ENCODE measurements around the gene ZNF653. TPM values are rescaled to one million over a fixed set of nuclear protein-coding genes. Genes with fewer than 3 reads are reported as not detected.
"Not testable (repeated sequence)": the region's sequence is repeated elsewhere in the genome, so short reads cannot be mapped to it uniquely, and the experiment has no call there.

Gene ZNF653
- total RNA-seq, 1 donor from 2014 or later, result 5.7 TPM

DNA sequence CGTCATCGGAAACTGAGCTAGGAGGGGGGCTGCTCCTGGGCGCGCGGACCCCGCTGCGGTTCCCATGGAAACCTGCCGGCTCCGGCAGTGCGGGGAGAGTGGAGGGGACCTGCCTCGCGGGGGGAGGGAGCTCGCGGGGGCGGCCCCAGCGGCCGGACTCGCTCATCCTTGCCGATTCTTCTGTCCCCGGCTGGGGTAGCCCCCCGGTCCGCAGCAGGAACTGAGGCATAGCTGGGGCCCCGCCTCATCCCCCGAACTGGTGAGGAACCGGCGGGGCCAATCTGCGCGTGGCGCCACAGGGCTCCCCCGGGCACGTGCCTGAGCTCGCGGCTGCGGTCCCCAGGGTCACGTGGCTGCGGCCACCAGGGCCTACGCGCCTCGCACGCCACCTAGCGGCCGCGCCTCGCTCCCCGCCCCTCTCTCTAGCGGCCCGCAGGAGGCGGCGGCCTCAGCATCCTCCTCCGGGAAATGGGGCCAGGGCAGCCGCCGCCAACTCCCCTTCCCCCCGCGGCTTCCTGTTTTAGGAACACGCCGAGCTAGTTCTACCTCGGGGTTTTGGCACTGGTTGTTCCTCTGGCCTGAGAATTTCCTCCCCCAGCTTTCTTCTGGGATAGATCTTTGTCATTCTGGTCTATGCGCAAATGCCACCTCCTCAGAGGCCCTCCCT, 23.1 kb downstream of the ZNF653 start:
- Histone ChIP-seq H3K4me1 (ENCODE audit: control insufficient read depth in 3 of 3, insufficient read depth in 3 of 3, low read length in 3 of 3) (peaks cover 9 to 10% (median 10%) of the 10 kb centered on the region in 3 donors), H3K27ac (ENCODE audit: low read depth, low read length) (no peak overlapping the region), H3K4me3 (ENCODE audit: low read length in 3 of 3) (peak overlapping the region in 1 of 3 donors; percentile 13), H3K9me3 (ENCODE audit: control insufficient read depth in 3 of 3, low read length in 3 of 3) (no peaks in the 10 kb centered on the region), H3K27me3 (ENCODE audit: control insufficient read depth in 3 of 3, insufficient read depth in 3 of 3, low read length in 3 of 3) (peaks cover 46 to 50% (median 49%) of the 10 kb centered on the region in 3 donors), H3K36me3 (ENCODE audit: control insufficient read depth in 3 of 3, insufficient read depth in 3 of 3, low read length in 3 of 3) (peaks cover 4 to 6% (median 5%) of the 10 kb centered on the region in 3 donors), H3K9ac (ENCODE audit: low read depth in 1 of 3, low read length in 3 of 3) (no peak overlapping the region)

DNA sequence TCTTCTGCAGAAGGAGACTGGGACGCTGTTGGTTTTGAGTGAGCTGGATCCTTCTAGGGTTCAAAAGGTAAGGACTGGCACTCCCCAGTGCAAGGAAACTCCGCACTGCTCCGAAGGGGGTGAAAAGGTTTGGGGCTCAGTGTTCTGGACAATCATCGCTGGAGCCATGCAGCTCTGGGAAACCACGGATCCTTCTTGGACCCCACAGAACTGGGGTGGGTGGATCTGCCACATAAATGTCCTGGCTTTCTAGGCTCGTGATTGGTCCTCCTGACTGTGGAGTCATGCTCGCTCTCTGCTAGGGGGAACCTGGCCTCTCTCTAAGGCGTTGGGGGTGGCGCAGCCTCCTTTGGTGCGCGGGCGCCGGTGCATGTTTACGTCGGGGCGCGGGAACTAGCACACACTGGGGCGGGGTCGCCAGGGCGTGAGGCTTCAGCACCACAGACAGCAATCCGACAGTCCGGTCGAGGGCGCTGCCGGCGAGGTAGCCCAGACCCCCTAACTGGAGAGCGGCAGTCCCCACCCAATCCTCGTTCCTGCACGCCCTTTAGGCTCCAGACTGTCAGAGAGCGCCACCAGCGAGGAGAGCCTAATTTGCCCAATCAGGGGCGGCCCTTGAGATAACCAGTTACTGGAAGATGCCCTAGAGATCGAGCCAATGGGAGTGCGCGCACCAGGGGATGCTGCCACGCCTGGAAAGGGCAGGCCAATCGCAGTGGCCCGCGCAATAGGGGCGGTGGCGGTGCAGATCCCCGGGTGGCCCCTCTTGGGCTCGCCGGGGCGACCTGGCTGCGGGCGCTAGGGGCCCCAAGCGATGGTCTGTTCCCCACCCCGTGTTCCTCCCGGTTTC, 23.9 kb downstream of the ZNF653 start:
- Histone ChIP-seq H3K27ac (ENCODE audit: low read depth, low read length) (no peak overlapping the region), H3K9ac (ENCODE audit: low read depth in 1 of 3, low read length in 3 of 3) (no peak overlapping the region), H3K36me3 (ENCODE audit: control insufficient read depth in 3 of 3, insufficient read depth in 3 of 3, low read length in 3 of 3) (peaks cover 0 to 5% (median 4%) of the 10 kb centered on the region in 3 donors), H3K4me3 (ENCODE audit: low read length in 3 of 3) (peak overlapping the region in 1 of 3 donors; percentile 13), H3K9me3 (ENCODE audit: control insufficient read depth in 3 of 3, low read length in 3 of 3) (no peaks in the 10 kb centered on the region), H3K4me1 (ENCODE audit: control insufficient read depth in 3 of 3, insufficient read depth in 3 of 3, low read length in 3 of 3) (peaks cover 9 to 10% (median 10%) of the 10 kb centered on the region in 3 donors), H3K27me3 (ENCODE audit: control insufficient read depth in 3 of 3, insufficient read depth in 3 of 3, low read length in 3 of 3) (peaks cover 46 to 50% (median 49%) of the 10 kb centered on the region in 3 donors)

DNA sequence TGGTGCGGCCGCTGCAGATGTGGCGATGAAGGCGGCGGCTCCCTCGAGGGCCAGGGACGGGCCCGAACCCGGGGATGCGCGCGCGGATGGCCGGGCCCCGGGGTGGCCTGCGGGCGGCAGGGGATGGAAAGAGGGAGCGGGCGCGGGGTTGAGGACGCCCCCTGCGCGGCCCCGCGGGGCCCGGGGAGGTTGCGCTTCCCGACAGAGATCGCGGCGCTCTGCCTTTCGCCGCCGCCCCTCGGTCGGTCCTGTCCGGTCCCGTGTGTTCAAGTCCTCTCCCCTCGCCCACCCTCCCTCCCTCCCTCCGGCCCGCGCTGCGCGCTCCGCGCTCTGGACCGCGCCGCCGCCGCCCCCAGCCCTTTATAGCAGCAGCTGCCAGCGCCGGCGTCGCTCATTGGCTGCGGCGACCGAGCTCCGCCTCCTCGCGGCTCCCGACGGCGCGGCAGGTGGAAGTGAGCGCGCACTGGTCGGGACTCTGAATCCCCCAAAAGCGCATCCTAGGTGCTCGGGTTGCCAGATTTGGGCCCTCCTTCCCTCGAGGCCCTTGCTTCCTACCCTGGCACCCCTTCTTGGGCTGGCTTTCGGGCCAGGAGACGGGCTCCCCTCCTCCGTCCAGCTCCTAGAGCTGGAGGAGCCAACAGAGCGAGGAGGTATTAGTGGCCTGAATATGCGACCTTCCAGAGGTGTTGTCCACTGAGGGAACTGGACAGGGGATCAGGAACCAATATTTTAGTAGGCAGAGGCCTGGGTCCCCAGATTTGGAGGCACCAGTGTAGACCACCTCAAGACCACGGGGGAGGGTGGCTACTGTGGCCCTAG, 24.7 kb downstream of the ZNF653 start, which contains the start of gene ELAVL3:
TSS of gene ELAVL3 (minus strand) at position 332 of the 819 bp plus-strand sequence. CDS start 438 bp downstream, outside the sequence.
- Histone ChIP-seq H3K4me3 (ENCODE audit: low read length in 3 of 3) (no peak within 1 kb of the TSS), H3K27ac (ENCODE audit: low read depth, low read length) (no peak within 1 kb of the TSS), H3K9ac (ENCODE audit: low read depth in 1 of 3, low read length in 3 of 3) (no peak within 1 kb of the TSS), H3K4me1 (ENCODE audit: control insufficient read depth in 3 of 3, insufficient read depth in 3 of 3, low read length in 3 of 3) (peaks cover 9 to 10% (median 10%) of the 10 kb centered on the region in 3 donors), H3K27me3 (ENCODE audit: control insufficient read depth in 3 of 3, insufficient read depth in 3 of 3, low read length in 3 of 3) (peaks cover 46 to 50% (median 49%) of the 10 kb centered on the region in 3 donors), H3K9me3 (ENCODE audit: control insufficient read depth in 3 of 3, low read length in 3 of 3) (no peaks in the 10 kb centered on the region), H3K36me3 (ENCODE audit: control insufficient read depth in 3 of 3, insufficient read depth in 3 of 3, low read length in 3 of 3) (peaks cover 0 to 5% (median 4%) of the 10 kb centered on the region in 3 donors)

DNA sequence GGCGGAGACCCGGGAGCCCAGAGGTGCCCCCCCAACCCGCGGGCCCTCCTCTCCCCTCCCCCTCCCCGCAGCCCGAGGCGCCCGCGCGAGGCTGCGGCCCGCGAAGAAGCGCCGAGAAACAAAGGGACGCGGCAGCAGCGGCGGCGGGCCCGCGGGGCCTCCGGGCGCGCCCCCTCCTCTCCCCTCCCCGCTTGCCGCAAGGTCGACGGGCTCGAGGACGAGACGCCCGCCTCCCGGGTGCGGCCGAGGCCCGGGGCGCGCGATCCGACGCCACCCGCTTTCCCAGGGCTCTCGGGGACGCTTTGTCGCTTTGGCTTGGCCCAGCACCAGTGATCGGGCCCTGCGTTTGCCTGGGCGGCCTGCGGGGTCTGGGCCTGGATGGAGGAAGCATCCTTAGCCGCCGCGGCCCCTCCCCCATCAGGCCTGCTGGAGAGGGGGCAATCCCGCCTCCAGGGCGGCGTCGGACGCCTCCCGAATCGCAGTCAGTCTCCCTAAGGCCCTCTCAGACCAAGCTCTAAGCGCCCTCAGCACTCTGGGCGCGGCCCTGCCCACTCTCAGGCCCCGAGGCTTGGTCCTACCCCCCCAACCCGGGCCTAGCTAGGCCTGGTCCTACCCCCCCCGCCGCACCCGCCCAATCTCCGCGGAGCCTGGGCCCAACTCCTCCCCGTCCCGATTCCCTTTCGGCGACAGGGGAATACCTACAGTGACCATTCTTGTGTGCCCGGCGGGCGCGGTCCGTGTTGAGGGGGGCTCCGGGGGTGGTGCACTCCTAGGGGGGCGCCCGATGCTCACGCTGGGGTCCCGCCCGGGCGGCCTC, 25.5 kb downstream of the ZNF653 start:
- H3K27ac ChIP-seq (ENCODE audit: low read depth, low read length), result no peak overlapping the region

DNA sequence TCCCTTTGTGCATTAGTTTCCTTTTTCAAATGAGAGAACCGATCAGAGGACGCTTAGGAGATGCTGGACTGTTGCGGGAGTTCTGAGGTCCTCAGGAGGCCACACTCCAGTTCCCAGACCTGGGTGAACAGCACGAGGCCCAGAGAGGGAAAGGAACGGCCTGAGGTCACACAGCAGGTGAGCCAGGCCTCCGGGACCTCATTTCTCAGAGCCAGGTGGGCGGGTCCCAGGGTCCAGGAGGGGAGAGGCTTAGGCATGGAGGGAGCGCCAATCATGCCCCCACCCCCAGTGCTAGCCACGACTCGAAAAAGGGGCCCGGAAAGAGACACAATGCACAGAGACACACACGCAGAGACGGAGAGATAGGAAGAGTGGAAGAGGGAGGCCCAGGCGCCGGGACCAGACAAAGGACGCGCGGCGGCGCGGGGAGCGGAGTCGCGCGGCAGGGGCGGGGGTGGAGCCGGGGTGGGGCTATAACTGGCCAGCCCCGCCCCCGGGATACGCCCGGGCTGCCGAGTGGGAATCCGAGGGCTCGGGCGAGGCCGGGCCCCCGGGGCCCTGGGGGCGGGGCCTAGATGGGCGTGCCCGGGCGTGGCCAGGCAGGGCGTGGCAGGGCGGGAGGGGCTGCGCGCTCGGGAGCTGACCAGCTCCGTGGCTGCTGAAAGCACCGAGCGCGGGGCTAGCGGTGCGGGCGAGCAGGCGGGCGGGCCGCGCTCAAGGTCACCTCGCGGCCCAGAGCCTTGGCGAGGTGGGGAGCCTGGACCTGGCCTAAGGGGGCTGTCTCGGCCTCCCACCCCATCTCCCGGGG, 26.3 kb downstream of the ZNF653 start:
- no peak overlapping the region for H3K27ac ChIP-seq (ENCODE audit: low read depth, low read length)
- peaks cover 46 to 50% (median 48%) of the 10 kb centered on the region in 3 donors for H3K27me3 ChIP-seq (ENCODE audit: control insufficient read depth in 3 of 3, insufficient read depth in 3 of 3, low read length in 3 of 3)
- H3K9ac ChIP-seq (ENCODE audit: low read depth in 1 of 3, low read length in 3 of 3), result no peak overlapping the region

More for the DNA sequence above, 25.5 kb downstream of the ZNF653 start:
- H3K27me3 ChIP-seq (ENCODE audit: control insufficient read depth in 3 of 3, insufficient read depth in 3 of 3, low read length in 3 of 3), result peaks cover 46 to 50% (median 49%) of the 10 kb centered on the region in 3 donors
- no peak overlapping the region for H3K9ac ChIP-seq (ENCODE audit: low read depth in 1 of 3, low read length in 3 of 3)
- H3K36me3 ChIP-seq (ENCODE audit: control insufficient read depth in 3 of 3, insufficient read depth in 3 of 3, low read length in 3 of 3), result peaks cover 0 to 5% (median 4%) of the 10 kb centered on the region in 3 donors
- H3K4me3 ChIP-seq (ENCODE audit: low read length in 3 of 3), result no peak overlapping the region
- H3K4me1 ChIP-seq (ENCODE audit: control insufficient read depth in 3 of 3, insufficient read depth in 3 of 3, low read length in 3 of 3), result peaks cover 9 to 10% (median 10%) of the 10 kb centered on the region in 3 donors
- H3K9me3 ChIP-seq (ENCODE audit: control insufficient read depth in 3 of 3, low read length in 3 of 3), result no peaks in the 10 kb centered on the region

DNA sequence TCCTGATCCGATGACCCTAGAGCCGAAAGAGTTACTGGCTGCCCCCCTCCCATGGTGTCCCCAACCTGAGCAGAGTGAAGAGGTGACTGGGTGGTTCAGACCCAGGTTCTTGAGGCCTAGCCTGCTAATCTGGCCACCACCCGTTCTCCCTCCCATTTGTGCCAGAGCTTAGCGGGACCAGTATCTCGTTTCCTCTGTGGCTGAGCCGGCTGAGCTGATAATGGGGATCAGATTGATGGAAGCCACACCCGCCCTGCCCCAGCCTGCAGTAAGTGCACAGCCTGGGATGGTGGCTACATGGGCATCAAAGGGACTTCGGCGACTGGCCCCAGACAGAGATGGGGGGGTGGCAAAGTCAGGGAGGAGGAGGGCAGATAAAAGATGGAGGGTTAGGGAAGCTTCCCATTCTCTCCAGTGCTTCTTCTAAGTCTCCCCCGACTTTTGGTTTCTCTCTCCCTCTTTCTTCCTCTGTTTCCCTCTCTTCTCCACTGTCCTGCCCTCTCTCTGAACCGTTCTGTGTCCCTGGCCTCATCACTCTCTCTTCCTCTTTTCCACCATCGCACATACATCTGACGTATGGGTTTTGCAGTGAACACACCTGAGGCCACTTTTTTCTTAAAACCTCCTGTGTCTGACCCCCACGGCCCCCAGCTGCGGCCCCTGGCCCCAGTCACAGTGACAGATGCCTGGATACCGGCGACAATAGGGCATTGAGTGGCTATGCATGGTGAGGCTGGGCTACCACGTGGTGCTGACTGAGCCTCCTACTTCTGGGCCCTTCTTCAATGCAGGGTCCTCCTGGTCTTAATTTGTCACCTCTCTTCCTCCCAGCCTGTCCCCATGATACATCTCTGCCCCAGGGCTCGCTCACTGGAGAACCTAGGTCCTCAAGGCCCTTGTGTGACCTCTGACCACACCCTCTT, 27.2 kb downstream of the ZNF653 start:
- H3K27ac ChIP-seq (ENCODE audit: low read depth, low read length), result no peak overlapping the region
- peaks cover 41 to 44% (median 43%) of the 10 kb centered on the region in 3 donors for H3K27me3 ChIP-seq (ENCODE audit: control insufficient read depth in 3 of 3, insufficient read depth in 3 of 3, low read length in 3 of 3)
- peaks cover 9 to 10% (median 10%) of the 10 kb centered on the region in 3 donors for H3K4me1 ChIP-seq (ENCODE audit: control insufficient read depth in 3 of 3, insufficient read depth in 3 of 3, low read length in 3 of 3)
- no peaks in the 10 kb centered on the region for H3K9me3 ChIP-seq (ENCODE audit: control insufficient read depth in 3 of 3, low read length in 3 of 3)
- no peaks in the 10 kb centered on the region for H3K36me3 ChIP-seq (ENCODE audit: control insufficient read depth in 3 of 3, insufficient read depth in 3 of 3, low read length in 3 of 3)
- no peak overlapping the region for H3K4me3 ChIP-seq (ENCODE audit: low read length in 3 of 3)
- no peak overlapping the region for H3K9ac ChIP-seq (ENCODE audit: low read depth in 1 of 3, low read length in 3 of 3)

More for the DNA sequence above, 26.3 kb downstream of the ZNF653 start:
- Histone ChIP-seq H3K36me3 (ENCODE audit: control insufficient read depth in 3 of 3, insufficient read depth in 3 of 3, low read length in 3 of 3) (peaks cover 0 to 4% (median 4%) of the 10 kb centered on the region in 3 donors), H3K9me3 (ENCODE audit: control insufficient read depth in 3 of 3, low read length in 3 of 3) (no peaks in the 10 kb centered on the region), H3K4me3 (ENCODE audit: low read length in 3 of 3) (no peak overlapping the region), H3K4me1 (ENCODE audit: control insufficient read depth in 3 of 3, insufficient read depth in 3 of 3, low read length in 3 of 3) (peaks cover 9 to 10% (median 10%) of the 10 kb centered on the region in 3 donors)

DNA sequence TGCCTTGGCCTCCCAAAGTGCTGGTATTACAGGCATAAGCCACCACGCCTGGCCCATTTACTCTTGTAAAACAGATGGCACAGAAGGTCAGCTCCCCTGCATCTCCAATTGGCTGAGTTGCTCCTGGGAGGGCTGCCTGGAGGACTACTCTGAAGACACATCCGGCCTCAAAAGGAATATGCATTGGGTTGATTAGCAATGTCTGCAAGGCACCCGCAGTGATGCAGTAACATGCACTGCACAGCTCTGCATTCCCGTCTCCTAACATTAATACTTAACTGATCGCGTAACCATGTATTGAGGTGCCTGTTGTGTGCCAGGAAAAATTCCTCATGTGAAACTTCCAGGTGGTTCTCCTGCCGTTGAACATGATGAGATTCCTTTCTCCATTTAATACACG, 29.8 kb downstream of the ZNF653 start:
- Histone ChIP-seq H3K4me1 (ENCODE audit: control insufficient read depth in 3 of 3, insufficient read depth in 3 of 3, low read length in 3 of 3) (peaks cover 0 to 2% (median 0%) of the 10 kb centered on the region in 3 donors), H3K4me3 (ENCODE audit: low read length in 3 of 3) (no peak overlapping the region), H3K27ac (ENCODE audit: low read depth, low read length) (no peak overlapping the region), H3K36me3 (ENCODE audit: control insufficient read depth in 3 of 3, insufficient read depth in 3 of 3, low read length in 3 of 3) (no peaks in the 10 kb centered on the region), H3K9ac (ENCODE audit: low read depth in 1 of 3, low read length in 3 of 3) (no peak overlapping the region), H3K27me3 (ENCODE audit: control insufficient read depth in 3 of 3, insufficient read depth in 3 of 3, low read length in 3 of 3) (peaks cover 18 to 21% (median 21%) of the 10 kb centered on the region in 3 donors), H3K9me3 (ENCODE audit: control insufficient read depth in 3 of 3, low read length in 3 of 3) (no peaks in the 10 kb centered on the region)

DNA sequence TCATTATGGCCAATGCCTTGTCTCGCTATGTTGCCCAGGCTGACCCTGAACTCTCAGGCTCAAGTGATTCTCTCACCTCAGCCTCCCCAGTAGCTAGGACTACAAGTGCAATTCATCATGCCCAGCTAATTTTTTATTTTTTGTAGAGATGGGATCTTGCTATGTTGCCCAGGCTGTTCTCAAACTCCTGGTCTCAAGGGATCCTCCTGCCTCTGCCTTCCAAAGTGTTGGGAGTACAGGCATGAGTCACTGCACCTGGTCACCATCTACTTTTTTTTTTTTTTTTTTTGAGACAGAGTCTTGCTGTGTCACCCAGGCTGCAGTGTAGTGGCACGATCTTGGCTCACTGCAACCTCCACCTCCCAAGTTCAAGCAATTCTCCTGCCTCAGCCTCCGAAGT, 30.3 kb downstream of the ZNF653 start:
- not testable (repeated sequence) for H3K9ac ChIP-seq (ENCODE audit: low read depth in 1 of 3, low read length in 3 of 3); H3K4me3 ChIP-seq (ENCODE audit: low read length in 3 of 3); H3K9me3 ChIP-seq (ENCODE audit: control insufficient read depth in 3 of 3, low read length in 3 of 3); H3K27ac ChIP-seq (ENCODE audit: low read depth, low read length); H3K4me1 ChIP-seq (ENCODE audit: control insufficient read depth in 3 of 3, insufficient read depth in 3 of 3, low read length in 3 of 3); H3K36me3 ChIP-seq (ENCODE audit: control insufficient read depth in 3 of 3, insufficient read depth in 3 of 3, low read length in 3 of 3)
- peaks cover 18 to 19% (median 19%) of the 10 kb centered on the region in 3 donors for H3K27me3 ChIP-seq (ENCODE audit: control insufficient read depth in 3 of 3, insufficient read depth in 3 of 3, low read length in 3 of 3)
